ENCODE results near the gene PDCD5. TPM values are rescaled to one million over a fixed set of nuclear protein-coding genes. Genes with fewer than 3 reads are reported as not detected.

The PDCD5 gene
- polyA plus RNA-seq, 1 of the 3 experiments (the other 2 are of a cell fraction): 188 TPM

DNA sequence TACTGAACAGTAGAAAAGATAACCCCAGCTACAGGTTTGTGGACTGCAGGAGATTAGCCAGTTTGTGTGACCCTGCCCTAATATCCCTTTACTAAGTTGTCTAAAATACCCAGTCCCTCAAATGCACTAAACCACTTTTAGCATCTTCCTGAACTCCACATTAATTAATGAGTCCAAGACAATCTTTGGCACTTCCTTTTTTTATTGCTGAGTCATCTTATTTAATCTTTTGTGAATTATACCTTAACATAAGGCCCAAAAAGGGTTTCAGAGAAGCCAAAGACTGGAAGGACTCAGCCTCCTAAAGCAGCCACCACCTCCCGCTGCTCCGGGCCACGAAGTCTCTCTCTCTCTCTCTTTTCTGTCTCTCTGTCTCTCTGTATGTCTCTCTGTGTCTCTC lies 48.8 kb upstream of the PDCD5 start:
- Histone ChIP-seq H3K27ac (ENCODE audit: low read depth in 2 of 2, low read length in 1 of 2) (no peak overlapping the region), H4K20me1 (ENCODE audit: insufficient read depth) (no peaks in the 10 kb centered on the region), H3K36me3 (replicated peaks in 1 of 2; ENCODE audit: control insufficient read depth in 1 of 2, insufficient read depth in 2 of 2, low read length in 1 of 2) (no peaks in the 10 kb centered on the region), H3K4me2 (no peak overlapping the region), H3K79me2 (ENCODE audit: insufficient read depth) (no peaks in the 10 kb centered on the region), H3K4me3 (ENCODE audit: low read depth in 2 of 2, low read length in 1 of 2) (no peak overlapping the region), H3K9ac (no peak overlapping the region), H3K9me3 (no peaks in the 10 kb centered on the region), H3K4me1 (ENCODE audit: control insufficient read depth in 1 of 2, insufficient read depth in 2 of 2, low read depth in 1 of 2, low read length in 1 of 2) (no peaks in the 10 kb centered on the region), H3K27me3 (ENCODE audit: insufficient read depth) (no peaks in the 10 kb centered on the region; the same call in 1 of the 2 replicates), H3K9me2 (no peaks in the 10 kb centered on the region), H2AFZ (ENCODE audit: low read depth) (no peak overlapping the region), H3F3A (replicated peaks; ENCODE audit: insufficient read depth) (no peaks in the 10 kb centered on the region)
- POLR2A ChIA-PET: no interaction called here
- CTCF ChIA-PET: interaction anchor here (1.1 to 2.0 kb wide), 2 partner anchors 38 to 241 kb away, joined by 3 to 5 read pairs; no protein-coding TSS in a partner anchor
- 58% methylated on average over 3 of the region's 3 CpGs for WGBS (ENCODE audit: low lambda C conversion rate)
- no peak for TF ChIP-seq CHD2 (IDR thresholded peaks at IDR 0.05; ENCODE audit: low read length, partially characterized antibody)
- no peak for TF ChIP-seq EP300 (IDR thresholded peaks at IDR 0.05; ENCODE audit: borderline replicate concordance in 1 of 2, low read depth in 1 of 2, low read length in 1 of 2)
- no peak for TF ChIP-seq MEF2A (IDR thresholded peaks at IDR 0.05; ENCODE audit: borderline replicate concordance, low read depth)
- DNase-seq: no peak

DNA sequence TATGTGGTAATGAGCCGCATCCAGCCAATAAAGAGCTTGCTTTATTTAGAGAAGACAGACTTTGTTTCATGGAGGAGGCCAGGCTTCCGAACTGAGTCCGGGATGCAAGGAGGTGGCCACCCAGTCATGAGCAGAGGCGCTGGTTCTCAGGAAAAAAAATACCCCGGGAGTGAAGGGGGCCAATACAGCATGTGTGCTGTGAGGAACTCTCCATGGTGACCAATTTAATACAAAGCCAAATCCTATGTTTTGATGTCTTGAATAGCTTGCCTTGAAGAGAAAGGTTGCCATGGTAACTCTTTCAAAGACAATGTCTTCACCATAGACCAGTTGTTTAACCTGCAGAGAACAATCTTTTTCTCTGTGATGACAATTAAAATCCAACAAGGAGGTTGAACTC lies 43.4 kb upstream of the PDCD5 start:
- H3K4me1 ChIP-seq (ENCODE audit: control insufficient read depth in 1 of 2, insufficient read depth in 2 of 2, low read depth in 1 of 2, low read length in 1 of 2): no peaks in the 10 kb centered on the region
- DNase-seq: no peak

More for the DNA sequence above, 43.4 kb upstream of the PDCD5 start:
- ChIA-PET CTCF (interaction anchor here (0.7 kb wide), 1 partner anchor 808 kb away, joined by 3 read pairs; no protein-coding TSS in a partner anchor), POLR2A (no interaction called here)
- Histone ChIP-seq H3K4me2 (no peak overlapping the region), H4K20me1 (ENCODE audit: insufficient read depth) (no peaks in the 10 kb centered on the region), H3K79me2 (ENCODE audit: insufficient read depth) (no peaks in the 10 kb centered on the region), H3K9me3 (no peaks in the 10 kb centered on the region), H3K27ac (ENCODE audit: low read depth in 2 of 2, low read length in 1 of 2) (no peak overlapping the region), H3K27me3 (ENCODE audit: insufficient read depth) (no peaks in the 10 kb centered on the region; the same call in 1 of the 2 replicates), H3K36me3 (replicated peaks in 1 of 2; ENCODE audit: control insufficient read depth in 1 of 2, insufficient read depth in 2 of 2, low read length in 1 of 2) (no peaks in the 10 kb centered on the region), H3F3A (replicated peaks; ENCODE audit: insufficient read depth) (no peaks in the 10 kb centered on the region), H3K9ac (no peak overlapping the region), H3K4me3 (ENCODE audit: low read depth in 2 of 2, low read length in 1 of 2) (no peak overlapping the region), H3K9me2 (no peaks in the 10 kb centered on the region), H2AFZ (ENCODE audit: low read depth) (no peak overlapping the region)
- TF ChIP-seq, protein P1, sequence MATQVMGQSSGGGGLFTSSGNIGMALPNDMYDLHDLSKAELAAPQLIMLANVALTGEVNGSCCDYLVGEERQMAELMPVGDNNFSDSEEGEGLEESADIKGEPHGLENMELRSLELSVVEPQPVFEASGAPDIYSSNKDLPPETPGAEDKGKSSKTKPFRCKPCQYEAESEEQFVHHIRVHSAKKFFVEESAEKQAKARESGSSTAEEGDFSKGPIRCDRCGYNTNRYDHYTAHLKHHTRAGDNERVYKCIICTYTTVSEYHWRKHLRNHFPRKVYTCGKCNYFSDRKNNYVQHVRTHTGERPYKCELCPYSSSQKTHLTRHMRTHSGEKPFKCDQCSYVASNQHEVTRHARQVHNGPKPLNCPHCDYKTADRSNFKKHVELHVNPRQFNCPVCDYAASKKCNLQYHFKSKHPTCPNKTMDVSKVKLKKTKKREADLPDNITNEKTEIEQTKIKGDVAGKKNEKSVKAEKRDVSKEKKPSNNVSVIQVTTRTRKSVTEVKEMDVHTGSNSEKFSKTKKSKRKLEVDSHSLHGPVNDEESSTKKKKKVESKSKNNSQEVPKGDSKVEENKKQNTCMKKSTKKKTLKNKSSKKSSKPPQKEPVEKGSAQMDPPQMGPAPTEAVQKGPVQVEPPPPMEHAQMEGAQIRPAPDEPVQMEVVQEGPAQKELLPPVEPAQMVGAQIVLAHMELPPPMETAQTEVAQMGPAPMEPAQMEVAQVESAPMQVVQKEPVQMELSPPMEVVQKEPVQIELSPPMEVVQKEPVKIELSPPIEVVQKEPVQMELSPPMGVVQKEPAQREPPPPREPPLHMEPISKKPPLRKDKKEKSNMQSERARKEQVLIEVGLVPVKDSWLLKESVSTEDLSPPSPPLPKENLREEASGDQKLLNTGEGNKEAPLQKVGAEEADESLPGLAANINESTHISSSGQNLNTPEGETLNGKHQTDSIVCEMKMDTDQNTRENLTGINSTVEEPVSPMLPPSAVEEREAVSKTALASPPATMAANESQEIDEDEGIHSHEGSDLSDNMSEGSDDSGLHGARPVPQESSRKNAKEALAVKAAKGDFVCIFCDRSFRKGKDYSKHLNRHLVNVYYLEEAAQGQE (IDR thresholded peaks at IDR 0.05; ENCODE audit: low read depth, low read length): no peak
- TF ChIP-seq TEAD4 (IDR thresholded peaks at IDR 0.05; ENCODE audit: borderline replicate concordance, insufficient read depth): no peak
- no peak for TF ChIP-seq ELF1 (IDR thresholded peaks at IDR 0.05)
- no peak for TF ChIP-seq RCOR1 (IDR thresholded peaks at IDR 0.05; ENCODE audit: low read length)
- no peak for TF ChIP-seq CHD2 (IDR thresholded peaks at IDR 0.05; ENCODE audit: low read length, partially characterized antibody)
- no peak for TF ChIP-seq TCF12 (IDR thresholded peaks at IDR 0.05)
- TF ChIP-seq FOXJ3 (CRISPR knock-in tag; IDR thresholded peaks at IDR 0.05): no peak
- no peak for TF ChIP-seq GATA2 (CRISPR knock-in tag; IDR thresholded peaks at IDR 0.05)
- TF ChIP-seq, protein P2, sequence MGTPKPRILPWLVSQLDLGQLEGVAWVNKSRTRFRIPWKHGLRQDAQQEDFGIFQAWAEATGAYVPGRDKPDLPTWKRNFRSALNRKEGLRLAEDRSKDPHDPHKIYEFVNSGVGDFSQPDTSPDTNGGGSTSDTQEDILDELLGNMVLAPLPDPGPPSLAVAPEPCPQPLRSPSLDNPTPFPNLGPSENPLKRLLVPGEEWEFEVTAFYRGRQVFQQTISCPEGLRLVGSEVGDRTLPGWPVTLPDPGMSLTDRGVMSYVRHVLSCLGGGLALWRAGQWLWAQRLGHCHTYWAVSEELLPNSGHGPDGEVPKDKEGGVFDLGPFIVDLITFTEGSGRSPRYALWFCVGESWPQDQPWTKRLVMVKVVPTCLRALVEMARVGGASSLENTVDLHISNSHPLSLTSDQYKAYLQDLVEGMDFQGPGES (IDR thresholded peaks at IDR 0.05; ENCODE audit: low read depth, low read length): no peak
- no peak for TF ChIP-seq YY1 (IDR thresholded peaks at IDR 0.05; ENCODE audit: low read depth)
- 22% methylated on average over 5 of the region's 5 CpGs for WGBS (ENCODE audit: low lambda C conversion rate)
